Astrocyte (in vitro differentiated cells and primary cell): ENCODE measurements around the gene MED12L. TPM values are rescaled to one million over a fixed set of nuclear protein-coding genes. Genes with fewer than 3 reads are reported as not detected.

Experiments
- DNase-seq: peaks from one replicate; pipeline ENCODE4 v3.0.0-alpha.2; 2010; ENCODE audit warnings: low read depth
- FAIRE-seq: peaks from 2 replicates; lab custom pipeline; 2011; peaks lifted over from hg19 to GRCh38; lab: Jason Lieb, UNC
- H2AFZ ChIP-seq: 2 replicates; pipeline ENCODE4 v1.6.0; 2012; ENCODE audit warnings: low read depth, low read length, inconsistent platforms
- H3K27ac ChIP-seq: 2 replicates; pipeline ENCODE4 v1.5.1; 2011; ENCODE audit warnings: low read depth, low read length, inconsistent platforms
- H3K27me3 ChIP-seq: 2 replicates; pipeline ENCODE4 v1.6.0; 2011; ENCODE audit warnings: low read length, inconsistent platforms; ENCODE audit not compliant: insufficient read depth
- H3K36me3 ChIP-seq: 2 replicates; pipeline ENCODE4 v1.5.1; 2011; ENCODE audit warnings: low read length, inconsistent platforms; ENCODE audit not compliant: insufficient read depth
- H3K4me1 ChIP-seq: 2 replicates; pipeline ENCODE4 v1.5.1; 2011; ENCODE audit warnings: low read length, inconsistent platforms; ENCODE audit not compliant: insufficient read depth
- H3K4me2 ChIP-seq: 2 replicates; pipeline ENCODE4 v1.6.0; 2012; ENCODE audit warnings: low read length, inconsistent platforms
- H3K4me3 ChIP-seq: 2 replicates; pipeline ENCODE4 v1.5.1; 2011; ENCODE audit warnings: low read depth, mild to moderate bottlenecking, low read length, inconsistent platforms; ENCODE audit not compliant: insufficient read depth
- H3K79me2 ChIP-seq: 2 replicates; pipeline ENCODE4 v1.6.0; 2012; ENCODE audit warnings: mild to moderate bottlenecking, low read length, inconsistent platforms; ENCODE audit not compliant: insufficient read depth
- H3K9ac ChIP-seq: 2 replicates; pipeline ENCODE4 v1.6.0; 2012; ENCODE audit warnings: mild to moderate bottlenecking, low read length, inconsistent platforms
- H3K9me3 ChIP-seq: 2 replicates; pipeline ENCODE4 v1.5.1; 2012; ENCODE audit warnings: low read depth, mild to moderate bottlenecking, low read length, inconsistent platforms; ENCODE audit not compliant: insufficient read depth
- H4K20me1 ChIP-seq: 2 replicates; pipeline ENCODE4 v1.6.0; 2012; ENCODE audit warnings: low read length, inconsistent platforms; ENCODE audit not compliant: insufficient read depth
- H3K27ac Mint-ChIP-seq: one replicate; pipeline ENCODE4 v1.8.0; 2021; ENCODE audit warnings: mild to moderate bottlenecking, mixed read lengths; ENCODE audit not compliant: unreplicated experiment
- H3K27me3 Mint-ChIP-seq: one replicate; pipeline ENCODE4 v1.8.0; 2021; ENCODE audit warnings: low read depth, mixed read lengths; ENCODE audit not compliant: unreplicated experiment
- H3K36me3 Mint-ChIP-seq: one replicate; pipeline ENCODE4 v1.8.0; 2021; ENCODE audit warnings: low read depth, mixed read lengths; ENCODE audit not compliant: unreplicated experiment
- H3K4me1 Mint-ChIP-seq: one replicate; pipeline ENCODE4 v1.8.0; 2021; ENCODE audit warnings: low read depth, mixed read lengths; ENCODE audit not compliant: unreplicated experiment
- H3K4me3 Mint-ChIP-seq: one replicate; pipeline ENCODE4 v1.8.0; 2021; ENCODE audit warnings: mild to moderate bottlenecking, moderate library complexity, mixed read lengths; ENCODE audit not compliant: unreplicated experiment
- H3K9me3 Mint-ChIP-seq: one replicate; pipeline ENCODE4 v1.8.0; 2021; ENCODE audit warnings: mild to moderate bottlenecking, mixed read lengths; ENCODE audit not compliant: unreplicated experiment
- EZH2 ChIP-seq: IDR thresholded peaks from 2 replicates; pipeline ENCODE4 v1.6.1; 2012; ENCODE audit warnings: mild to moderate bottlenecking, low read length, inconsistent platforms; ENCODE audit not compliant: insufficient read depth
- total RNA-seq: library from RNA; stranded (reverse); gene quantifications from 2 replicates; pipeline ENCODE4 v1.2.1, GENCODE V29; 2021
- TF ChIP-seq, protein P1 (sequence below): IDR thresholded peaks from 2 replicates; pipeline ENCODE4 v1.5.1; 2011; ENCODE audit warnings: low read depth, mild to moderate bottlenecking, inconsistent platforms, low read length, moderate library complexity; ENCODE audit not compliant: insufficient read depth

The MED12L gene
- total RNA-seq, 1 donor from 2014 or later: 8.2 TPM

DNA sequence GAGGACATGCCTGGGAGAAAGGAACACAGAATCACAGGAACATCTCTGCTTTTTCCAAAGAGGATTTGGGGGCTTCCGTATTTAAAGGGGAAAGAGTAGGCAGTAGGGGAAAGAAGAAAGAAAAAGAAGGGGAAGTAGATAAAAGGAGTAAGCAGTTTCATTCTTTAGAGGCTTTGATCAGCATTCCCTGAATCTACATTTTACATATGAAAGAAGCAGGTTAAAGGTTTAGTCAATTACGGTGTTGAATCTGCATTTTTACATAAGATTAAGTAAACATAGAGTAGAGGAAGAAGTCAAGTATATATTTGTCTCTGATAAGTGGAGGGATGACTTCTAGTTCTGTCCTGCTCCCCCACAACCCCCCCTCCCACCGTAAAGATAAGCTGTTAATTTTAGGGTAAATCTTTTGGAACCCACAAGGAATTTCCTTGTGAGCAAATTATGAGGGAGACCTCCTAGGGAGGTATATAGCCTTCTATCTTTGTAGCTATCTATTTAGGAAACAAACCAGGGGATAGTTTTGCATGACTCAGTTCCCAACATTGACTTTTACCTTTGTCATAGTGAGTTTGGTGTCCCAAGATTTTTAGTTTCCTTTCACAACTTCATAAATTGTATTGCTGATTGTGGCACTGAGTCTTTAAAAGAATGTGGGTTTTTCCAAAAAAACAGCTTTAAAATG is 307.8 kb downstream of the MED12L start:
- Histone ChIP-seq H3K27ac (no peak overlapping the region), H3K27me3 (no peaks in the 10 kb centered on the region), H3K9me3 (no peaks in the 10 kb centered on the region), H3K4me1 (no peaks in the 10 kb centered on the region), H3K36me3 (no peaks in the 10 kb centered on the region), H2AFZ (no peak overlapping the region), H3K79me2 (no peaks in the 10 kb centered on the region), H3K4me3 (no peak overlapping the region), H4K20me1 (no peaks in the 10 kb centered on the region), H3K9ac (no peak overlapping the region), H3K4me2 (no peak overlapping the region)
- peaks cover 3% of the 10 kb centered on the region for H3K36me3 Mint-ChIP-seq
- H3K27me3 Mint-ChIP-seq: no peaks in the 10 kb centered on the region
- no peak for FAIRE-seq
- no peak overlapping the region for H3K27ac Mint-ChIP-seq
- TF ChIP-seq, protein P1, sequence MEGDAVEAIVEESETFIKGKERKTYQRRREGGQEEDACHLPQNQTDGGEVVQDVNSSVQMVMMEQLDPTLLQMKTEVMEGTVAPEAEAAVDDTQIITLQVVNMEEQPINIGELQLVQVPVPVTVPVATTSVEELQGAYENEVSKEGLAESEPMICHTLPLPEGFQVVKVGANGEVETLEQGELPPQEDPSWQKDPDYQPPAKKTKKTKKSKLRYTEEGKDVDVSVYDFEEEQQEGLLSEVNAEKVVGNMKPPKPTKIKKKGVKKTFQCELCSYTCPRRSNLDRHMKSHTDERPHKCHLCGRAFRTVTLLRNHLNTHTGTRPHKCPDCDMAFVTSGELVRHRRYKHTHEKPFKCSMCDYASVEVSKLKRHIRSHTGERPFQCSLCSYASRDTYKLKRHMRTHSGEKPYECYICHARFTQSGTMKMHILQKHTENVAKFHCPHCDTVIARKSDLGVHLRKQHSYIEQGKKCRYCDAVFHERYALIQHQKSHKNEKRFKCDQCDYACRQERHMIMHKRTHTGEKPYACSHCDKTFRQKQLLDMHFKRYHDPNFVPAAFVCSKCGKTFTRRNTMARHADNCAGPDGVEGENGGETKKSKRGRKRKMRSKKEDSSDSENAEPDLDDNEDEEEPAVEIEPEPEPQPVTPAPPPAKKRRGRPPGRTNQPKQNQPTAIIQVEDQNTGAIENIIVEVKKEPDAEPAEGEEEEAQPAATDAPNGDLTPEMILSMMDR: no peak
- no peak for TF ChIP-seq EZH2
- H3K4me1 Mint-ChIP-seq: peaks cover 14% of the 10 kb centered on the region
- H3K4me3 Mint-ChIP-seq: no peak overlapping the region
- DNase-seq: no peak
- H3K9me3 Mint-ChIP-seq: no peaks in the 10 kb centered on the region

DNA sequence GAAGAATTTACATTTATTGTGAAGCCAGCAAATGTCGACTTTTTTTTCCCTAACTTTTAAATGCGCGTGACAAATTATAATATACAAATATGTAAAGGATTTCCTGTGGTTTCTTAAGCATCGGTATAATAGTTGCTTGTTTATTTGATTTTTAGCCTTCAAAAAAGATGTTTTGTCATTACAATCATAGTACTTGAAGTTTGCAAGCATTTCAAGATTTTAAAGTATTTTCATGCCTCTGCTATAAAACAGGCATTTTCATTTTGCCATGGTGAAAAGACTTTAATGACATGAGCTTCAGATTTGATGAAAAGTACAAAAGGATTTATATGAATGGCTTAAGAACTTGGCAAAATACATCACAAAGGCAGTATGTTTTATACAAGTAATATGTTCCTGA is 308.5 kb downstream of the MED12L start:
- Histone ChIP-seq H3K4me3 (no peak overlapping the region), H3K27me3 (no peaks in the 10 kb centered on the region), H3K4me1 (no peaks in the 10 kb centered on the region), H3K9ac (no peak overlapping the region), H3K4me2 (no peak overlapping the region), H3K36me3 (no peaks in the 10 kb centered on the region), H3K27ac (no peak overlapping the region), H3K9me3 (no peaks in the 10 kb centered on the region), H3K79me2 (no peaks in the 10 kb centered on the region), H2AFZ (no peak overlapping the region), H4K20me1 (no peaks in the 10 kb centered on the region)
- Mint-ChIP-seq H3K4me1 (peaks cover 14% of the 10 kb centered on the region), H3K27me3 (no peaks in the 10 kb centered on the region), H3K4me3 (no peak overlapping the region), H3K9me3 (no peaks in the 10 kb centered on the region), H3K36me3 (peaks cover 3% of the 10 kb centered on the region), H3K27ac (no peak overlapping the region)
- FAIRE-seq: no peak
- TF ChIP-seq EZH2: no peak
- TF ChIP-seq, protein P1: no peak
- DNase-seq: peak; percentile 16

DNA sequence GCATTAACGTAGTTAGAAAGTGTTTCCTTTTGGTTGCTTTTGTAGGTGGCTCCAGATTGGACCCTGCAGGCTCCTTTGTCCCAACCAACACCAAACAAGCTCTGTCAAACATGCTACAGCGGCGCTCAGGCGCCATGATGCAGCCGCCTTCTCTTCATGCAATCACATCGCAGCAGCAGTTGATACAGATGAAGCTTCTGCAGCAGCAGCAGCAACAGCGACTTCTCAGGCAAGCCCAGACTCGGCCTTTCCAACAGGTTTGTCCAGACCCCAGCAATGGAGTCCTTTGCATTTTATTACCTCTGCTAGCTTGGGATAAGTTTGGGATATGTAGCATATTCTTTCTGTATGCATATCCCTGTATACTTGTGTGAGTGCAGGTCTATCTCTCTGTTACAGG is 309.1 kb downstream of the MED12L start:
- no peaks in the 10 kb centered on the region for H3K27me3 Mint-ChIP-seq
- peaks cover 3% of the 10 kb centered on the region for H3K36me3 Mint-ChIP-seq
- DNase-seq: no peak
- no peaks in the 10 kb centered on the region for H3K9me3 Mint-ChIP-seq
- peaks cover 14% of the 10 kb centered on the region for H3K4me1 Mint-ChIP-seq
- Histone ChIP-seq H2AFZ (no peak overlapping the region), H4K20me1 (no peaks in the 10 kb centered on the region), H3K9me3 (no peaks in the 10 kb centered on the region), H3K27me3 (no peaks in the 10 kb centered on the region), H3K27ac (no peak overlapping the region), H3K36me3 (no peaks in the 10 kb centered on the region), H3K4me2 (no peak overlapping the region), H3K79me2 (no peaks in the 10 kb centered on the region), H3K9ac (no peak overlapping the region), H3K4me3 (no peak overlapping the region), H3K4me1 (no peaks in the 10 kb centered on the region)
- TF ChIP-seq EZH2: no peak
- TF ChIP-seq, protein P1: no peak
- no peak for FAIRE-seq
- H3K4me3 Mint-ChIP-seq: no peak overlapping the region
- H3K27ac Mint-ChIP-seq: no peak overlapping the region
